EH (cell line): ENCODE results near the gene RABGGTA.

Experiments
- DNase-seq: peaks from one replicate; pipeline ENCODE4 v3.0.0-alpha.2; 2015; ENCODE audit warnings: low read depth

RABGGTA gene

DNA sequence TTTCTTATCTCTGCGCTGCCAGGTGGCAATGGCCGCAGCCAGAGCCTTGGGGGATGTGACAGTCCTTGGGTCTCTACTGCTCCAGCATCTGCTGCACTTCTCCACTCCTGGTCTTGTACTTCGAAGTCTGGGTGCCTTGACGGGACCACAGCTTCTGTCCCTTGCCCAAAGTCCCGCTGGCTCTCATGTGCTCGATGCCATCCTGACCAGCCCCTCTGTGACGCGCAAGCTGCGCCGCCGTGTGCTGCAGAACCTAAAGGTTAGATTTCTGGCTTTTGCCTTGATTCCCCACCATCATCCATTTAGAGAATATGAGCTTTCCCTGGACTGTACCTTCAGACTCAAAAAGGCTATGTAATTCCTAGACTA, 32.6 kb upstream of the RABGGTA start:
- DNase-seq, result no peak

DNA sequence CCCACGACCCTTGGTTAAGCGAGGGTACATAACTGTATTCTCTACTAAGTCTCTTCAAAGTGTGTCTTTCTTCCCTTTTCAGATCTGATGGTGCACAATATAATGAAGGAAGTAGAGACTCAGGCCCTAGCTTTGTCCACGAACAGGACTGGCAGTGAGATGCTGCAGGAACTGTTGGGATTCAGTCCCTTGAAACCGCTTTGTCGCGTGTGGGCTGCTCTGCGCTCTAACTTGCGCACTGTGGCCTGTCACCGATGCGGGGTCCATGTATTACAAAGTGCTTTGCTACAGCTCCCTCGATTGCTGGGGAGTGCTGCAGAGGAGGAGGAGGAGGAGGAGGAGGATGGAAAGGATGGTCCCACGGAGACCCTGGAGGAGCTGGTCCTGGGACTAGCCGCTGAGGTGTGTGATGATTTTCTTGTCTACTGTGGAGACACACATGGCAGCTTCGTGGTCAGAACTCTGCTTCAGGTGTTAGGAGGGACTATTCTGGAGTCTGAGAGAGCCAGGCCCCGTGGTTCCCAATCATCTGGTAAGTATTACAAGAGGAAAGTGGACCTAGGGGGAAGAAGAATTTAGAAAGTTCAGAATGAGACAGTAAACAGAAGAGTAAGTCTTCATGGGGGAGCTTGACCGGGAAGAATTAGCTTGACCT, 29.1 kb upstream of the RABGGTA start:
- DNase-seq, result no peak

DNA sequence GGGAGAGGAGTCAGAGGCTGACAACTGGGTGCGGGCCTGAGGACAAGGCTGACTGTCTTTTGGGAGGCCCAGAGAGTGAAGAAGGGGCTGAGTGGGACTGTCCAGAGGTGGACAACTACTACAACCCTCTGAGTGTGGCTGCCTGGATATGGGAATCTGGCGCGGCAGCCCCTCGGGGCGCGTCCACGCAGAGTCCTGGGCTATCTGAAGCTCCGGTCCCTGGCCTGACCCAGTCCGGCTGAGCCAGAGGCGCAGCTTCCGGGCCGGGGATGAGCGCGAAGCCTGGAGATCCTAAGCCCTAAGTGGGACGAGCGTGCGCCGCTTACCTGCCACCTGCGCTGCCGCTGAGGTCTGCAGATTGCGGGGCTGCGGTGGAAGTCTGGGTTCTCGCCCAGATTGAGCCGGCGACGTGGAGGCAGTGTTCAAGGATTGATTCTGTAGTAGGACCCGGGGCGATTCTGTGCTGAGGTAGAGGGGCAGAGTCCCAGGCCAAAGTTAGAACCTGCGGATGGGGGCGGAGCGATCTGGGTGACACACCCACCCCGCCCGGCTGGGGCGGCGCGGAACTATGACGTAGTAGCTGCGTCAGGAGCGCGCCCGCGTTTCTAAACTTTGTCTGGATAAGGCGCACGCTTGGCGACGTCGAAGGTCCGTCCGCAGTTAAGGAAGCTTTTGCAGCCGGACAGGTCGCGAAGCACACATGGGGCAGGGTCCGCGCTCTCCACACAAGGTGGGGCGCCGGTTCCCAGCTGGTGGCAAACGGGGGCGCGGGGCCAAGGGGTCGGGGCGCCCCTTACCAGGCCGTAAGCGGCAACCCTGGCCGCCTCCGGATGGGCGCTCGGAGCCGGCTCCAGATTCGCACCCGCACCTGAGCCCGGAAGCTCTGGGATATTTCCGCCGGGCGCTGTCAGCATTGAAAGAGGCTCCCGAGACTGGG, 28.1 kb upstream of the RABGGTA start, which contains the start of the genes DHRS1 and NOP9:
DHRS1 (minus strand) TSS at position 526 of the 937 bp plus-strand sequence. CDS start 674 bp downstream, outside the sequence.
NOP9 (plus strand) TSS at position 596 of the 937 bp plus-strand sequence; CDS start at position 701, 105 bp downstream.
- DNase-seq, result peak; percentile 84

DNA sequence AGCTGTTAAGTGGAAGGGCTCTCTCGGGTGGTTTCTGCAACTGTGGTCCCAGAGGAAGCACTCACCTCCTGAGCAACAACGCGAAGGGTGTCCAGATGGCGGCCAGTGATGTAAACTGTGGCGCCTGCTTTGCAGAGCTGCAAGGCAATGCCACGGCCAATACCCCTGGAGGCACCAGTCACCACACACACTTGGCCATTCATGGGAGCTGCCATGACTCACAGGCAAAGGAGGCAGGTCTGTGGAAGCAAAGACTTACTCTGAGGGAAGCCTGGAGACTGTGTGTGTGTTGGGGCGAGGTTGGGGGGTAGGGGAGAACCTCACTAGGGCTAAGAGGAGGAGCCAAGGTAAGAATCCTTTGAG, 27.5 kb upstream of the RABGGTA start:
- peak; percentile 86 for DNase-seq

DNA sequence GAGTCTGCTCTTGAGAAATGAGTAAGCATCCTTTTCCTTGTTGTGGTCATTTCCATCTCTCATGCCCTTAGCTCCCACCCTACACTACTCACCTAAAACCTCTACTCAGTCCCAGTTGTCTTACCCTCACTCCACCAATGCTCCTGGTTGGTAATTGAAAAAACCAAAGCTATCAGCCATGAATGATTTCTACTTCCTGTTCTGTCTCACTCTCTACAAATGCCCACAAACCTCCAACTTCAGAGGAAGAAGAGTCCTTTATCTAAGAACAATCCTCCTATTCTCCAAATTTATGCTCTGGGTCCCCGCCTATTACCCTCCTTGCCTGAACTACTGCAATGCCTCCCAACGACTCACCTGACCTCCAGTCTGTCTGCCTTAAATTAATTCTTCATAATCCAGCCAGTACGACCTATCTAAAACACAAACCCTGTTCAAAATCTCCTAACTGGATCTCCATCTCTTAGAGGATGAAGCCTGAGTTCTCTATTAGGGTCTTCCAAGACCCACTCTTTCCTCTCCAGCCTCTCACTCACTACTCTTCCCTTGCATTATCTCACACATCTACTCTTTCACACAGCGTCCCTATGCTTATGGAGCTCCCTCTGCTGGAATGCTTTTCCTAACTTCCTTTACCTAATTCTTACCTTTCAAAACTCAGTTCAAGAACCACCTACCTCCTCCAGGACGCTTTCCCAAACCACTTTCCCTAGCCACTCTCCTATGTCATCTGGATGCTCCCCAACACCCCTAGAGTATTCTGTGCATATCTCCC, 26.0 kb upstream of the RABGGTA start:
- DNase-seq, result peak; percentile 32

DNA sequence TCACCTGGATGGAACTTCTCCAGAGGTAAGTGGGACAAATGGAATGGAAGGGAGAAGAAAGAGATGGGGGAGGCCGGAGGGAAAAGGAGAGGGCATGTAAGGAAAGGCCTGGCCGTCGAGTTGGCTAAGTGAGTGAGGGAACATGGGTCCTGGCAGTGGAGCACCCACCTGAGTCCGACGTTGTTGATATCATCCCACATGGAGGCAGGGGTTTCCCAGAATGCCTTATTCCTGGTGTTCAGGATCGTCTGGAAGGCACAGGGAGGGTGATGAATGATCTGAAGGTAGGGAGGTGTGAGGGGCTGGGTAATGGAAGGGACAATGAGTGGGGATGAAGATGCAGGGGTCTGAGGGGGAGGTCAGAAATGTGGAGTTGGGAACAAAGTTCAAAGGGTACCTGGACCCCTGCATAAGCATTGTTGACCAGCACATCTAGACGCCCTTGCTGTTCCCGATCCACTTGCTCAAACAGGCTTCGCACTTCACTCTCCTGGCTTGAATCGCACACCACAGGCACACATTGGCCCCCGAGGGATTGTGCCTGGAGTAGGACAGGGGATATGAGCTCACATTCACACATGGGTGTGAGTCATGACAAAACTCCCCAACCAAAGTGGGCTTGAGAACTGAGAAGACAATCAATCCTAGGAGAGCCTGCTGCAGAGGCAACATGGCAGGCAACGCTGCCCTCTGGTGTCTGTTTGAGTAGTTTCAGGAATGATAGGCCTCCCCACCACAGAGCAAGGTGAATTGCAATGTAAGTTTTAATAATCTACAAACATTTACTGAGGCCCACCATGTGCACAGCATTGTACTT, 25.2 kb upstream of the RABGGTA start:
- peak; percentile 89 for DNase-seq

DNA sequence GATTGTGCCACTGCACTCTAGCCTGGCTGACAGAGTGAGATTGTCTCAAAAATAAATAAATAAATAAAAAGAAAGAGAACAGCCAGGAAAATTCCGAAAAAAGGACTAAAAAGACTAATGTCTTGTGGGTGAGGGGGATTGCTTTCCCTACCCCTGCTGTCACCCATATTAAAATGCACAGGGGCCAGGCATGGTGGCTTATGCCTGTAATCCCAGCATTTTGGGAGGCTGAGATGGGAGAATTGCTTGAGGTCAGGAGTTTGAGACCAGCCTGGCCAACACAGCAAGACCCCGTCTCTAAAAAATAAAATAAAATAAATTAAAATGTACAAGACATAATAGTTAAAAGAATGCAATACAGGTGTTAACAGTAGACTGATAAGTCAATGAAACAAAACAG, 22.1 kb upstream of the RABGGTA start:
- DNase-seq, result no peak

DNA sequence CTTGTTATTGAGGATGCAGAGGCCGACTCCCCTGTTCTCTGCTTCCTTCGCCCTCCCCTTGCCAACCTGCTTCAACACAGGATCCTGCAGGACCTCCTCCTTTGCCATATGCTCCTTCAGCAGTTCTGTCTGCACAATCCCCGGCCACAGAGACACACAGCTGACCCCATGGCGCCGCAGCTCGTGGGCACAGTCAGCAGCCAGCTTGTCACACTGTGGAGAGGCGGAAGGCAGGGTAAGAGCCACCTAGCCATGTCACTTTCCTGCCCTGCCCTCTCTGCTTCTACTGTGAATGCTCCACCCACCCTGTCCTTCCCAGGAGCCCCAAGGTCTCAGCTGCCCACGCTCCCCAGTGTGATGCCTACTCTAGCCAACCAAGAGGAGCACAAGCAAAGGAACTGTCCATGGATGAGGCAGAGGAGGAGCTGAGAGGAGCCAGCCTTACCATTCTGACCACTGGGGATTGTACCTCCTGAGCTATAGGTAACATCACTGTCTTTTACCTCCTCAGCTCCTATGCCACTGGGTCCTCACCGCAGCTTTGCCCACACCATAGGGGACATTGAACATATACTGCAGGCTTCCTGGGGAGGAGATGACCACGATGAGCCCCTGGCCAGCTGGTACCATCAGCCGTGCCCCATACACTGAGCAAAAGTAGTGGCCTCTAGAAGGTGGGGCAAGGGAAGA, 20.9 kb upstream of the RABGGTA start:
- no peak for DNase-seq

DNA sequence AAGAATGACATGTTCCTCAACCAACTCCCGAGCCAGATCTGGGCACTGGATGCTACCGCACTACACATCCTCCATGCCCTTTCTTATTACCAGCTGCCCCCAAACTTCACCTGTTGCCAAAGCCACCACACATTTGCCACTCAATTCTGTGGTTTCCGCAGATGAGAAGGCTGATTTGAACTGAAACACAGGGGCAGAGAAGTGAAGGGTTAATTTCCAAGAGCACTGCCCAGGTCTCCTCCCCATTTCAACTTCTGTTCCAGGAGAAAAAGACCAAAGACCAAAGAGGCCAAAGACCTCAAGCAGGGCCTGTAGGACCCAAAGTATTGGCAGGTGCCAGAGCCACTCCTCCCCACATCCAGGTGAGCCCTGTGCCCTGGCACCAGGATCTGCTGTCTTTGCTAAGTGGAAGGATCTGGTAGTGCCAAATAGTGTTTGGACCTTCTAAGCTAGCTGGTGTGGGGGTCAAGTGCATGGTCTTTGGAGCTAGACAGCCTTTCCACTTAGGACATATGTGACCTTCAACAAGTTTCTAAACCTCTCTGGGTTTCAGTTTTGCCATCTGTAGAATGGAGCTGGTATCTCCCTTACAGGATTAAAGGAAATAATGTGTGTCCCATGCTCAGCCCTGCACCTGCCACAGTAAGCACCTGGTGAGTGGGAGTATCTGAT, 20.2 kb upstream of the RABGGTA start:
- DNase-seq, result no peak

DNA sequence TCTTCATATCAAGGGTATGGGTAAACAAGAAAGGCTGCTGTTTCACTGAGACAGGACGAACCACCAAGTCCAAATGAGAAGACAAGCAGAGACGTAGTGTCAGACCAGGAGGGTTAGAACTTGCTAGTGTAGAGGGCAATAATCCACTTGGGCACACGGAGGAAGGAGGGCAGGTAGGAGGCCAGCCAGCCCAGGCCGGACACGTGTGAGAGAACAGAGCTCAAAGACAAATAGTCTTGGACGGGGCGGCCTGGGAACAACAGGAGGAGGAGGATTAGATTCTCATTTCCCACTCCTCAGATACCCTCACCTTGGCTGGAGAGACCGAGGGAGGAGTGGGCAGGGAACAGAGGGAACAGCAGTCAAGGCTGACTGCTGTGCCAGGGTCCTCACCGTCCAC, 19.3 kb upstream of the RABGGTA start:
- DNase-seq, result no peak

DNA sequence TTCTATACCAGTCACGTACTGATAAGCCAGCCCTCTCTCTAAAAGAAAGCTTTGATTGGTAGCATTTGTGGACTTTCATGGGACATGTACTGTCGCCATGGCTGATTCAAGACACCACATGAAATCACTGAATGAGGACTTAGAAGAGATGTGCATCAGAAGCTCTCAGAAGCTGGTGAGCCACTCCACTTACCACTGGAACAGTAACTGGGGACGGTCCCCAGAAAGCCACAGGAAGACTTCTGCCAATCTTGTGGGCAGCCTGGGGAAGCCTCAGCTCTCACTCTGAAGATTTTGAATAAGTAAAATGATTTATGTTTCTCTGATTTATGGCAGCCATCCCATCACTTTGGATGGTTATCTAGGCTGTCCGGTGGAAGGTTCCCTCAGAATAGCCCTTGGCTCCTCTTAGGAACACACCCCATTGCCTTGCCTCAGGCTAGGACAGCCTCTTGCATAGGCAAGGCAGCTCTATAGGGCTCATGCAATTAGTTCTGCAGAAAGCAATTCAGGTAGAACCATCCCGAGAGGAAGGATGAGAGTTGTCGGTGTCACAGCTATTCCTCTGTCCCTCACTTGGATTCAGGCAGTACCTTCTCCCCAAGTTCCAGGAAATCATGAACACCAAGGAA, 18.4 kb upstream of the RABGGTA start:
- no peak for DNase-seq

DNA sequence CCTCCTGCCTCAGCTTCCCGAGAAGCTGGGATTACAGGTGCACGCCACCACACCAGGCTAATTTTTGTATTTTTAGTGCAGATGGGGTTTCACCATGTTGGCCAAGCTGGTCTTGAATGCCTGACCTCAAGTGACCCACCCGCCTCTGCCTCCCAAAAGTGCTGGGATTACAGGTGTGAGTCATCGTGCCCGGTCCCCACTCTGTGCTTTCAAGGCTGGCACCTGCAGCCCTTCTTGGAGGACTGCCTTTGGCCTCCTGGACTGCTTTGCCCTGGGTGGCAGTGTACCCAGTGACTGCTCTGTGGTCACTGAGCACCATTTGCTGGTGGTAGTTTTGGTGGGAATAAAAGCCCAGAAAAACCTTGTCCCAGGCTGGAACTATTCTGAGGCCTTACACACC, 15.6 kb upstream of the RABGGTA start:
- DNase-seq, result no peak

DNA sequence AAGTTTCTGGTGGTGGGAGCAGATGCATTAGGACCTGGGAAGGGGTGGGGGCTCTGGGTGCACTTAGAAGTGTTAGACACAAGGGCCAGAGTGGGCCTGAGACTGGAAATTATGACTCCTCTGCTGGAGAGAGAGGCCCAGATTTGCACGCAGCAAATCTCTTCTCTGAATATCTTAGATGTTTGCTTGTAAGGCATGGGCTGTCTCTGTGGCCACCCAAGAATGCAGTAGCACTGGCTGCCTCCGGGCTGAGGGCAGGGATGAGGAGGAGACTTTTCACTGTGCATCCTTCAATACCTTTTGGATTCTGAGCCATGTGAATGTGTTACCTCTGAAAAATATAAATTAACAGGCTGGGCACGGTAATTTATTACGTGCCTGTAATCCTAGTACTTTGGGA, 14.0 kb upstream of the RABGGTA start:
- peak; percentile 27 for DNase-seq

DNA sequence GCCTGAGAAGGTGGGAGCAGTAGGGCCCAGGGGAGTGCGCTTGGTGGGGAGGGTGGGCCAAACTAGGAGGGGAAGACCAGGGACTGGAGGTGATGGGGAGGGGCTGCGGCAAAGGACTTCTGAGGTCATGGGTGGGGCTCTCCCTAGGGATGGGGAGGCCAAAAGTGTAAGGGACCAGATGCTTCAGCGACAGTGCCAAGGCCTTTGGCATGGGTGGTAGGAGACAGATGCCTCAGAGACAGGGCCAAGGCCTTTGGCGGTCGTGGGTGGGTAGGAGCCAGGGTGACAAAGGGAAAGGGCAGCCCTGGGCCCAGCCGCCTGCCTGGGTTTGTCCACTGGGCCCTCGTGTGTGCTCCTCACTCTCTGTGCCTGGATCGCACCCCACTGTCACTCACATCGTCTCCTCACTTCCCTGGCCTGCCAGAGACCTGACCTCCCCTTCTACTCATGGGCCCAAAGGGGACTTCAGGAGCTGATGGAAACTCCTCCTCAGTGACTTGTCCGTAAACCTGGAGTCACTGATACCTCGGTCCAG, 13.2 kb upstream of the RABGGTA start:
- DNase-seq, result no peak

DNA sequence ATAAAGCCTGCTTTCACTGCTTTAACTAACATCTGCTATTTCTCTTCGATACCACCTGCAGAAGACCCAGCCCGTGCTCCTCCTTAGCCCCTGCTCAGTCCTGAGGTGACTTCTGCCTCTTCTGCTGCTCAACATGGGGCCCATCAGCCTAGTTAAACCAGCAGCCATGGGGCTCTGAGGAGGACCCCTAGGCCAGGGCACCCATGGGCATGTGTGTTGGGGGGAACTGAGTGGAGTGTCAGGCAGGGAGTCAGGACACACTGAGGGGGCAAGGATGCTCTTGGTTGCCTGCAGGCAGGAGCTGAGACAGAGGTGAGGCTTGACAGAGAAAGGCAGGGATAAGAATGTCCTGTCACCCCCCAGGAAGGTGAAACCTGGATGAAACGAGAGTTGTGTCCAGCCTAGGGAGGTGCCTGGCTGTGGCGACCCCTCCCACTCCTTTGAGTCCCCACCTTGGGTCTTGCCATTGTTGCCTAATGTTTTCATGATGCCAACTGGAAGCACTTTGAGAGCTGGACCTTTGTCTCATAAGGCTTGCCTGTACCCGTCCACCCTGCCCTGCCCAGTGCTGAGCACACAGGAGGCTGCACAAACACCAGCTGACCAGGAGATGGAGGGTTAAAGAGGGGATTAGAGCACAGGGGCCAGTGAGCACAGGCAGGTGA, 12.5 kb upstream of the RABGGTA start:
- no peak for DNase-seq

DNA sequence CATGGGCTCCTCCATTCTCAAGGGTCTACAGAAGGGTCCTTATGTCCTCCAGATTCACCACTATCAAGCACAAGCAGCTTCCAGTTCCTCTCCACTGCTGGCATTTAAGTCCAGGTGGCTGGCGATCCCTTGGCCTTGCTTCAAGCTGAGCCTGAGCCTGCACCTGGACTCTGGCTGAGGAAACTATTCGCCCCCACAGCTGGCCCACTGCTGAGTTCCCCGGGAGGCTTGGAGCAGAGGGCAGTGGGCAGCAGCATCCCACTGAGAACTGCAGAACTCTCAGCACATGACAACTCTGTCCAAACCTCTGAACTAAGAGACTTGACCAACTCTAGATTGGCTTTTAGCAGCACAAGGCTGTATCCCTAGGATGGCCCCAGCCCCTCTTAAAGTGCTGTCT, 11.3 kb upstream of the RABGGTA start:
- DNase-seq, result no peak

DNA sequence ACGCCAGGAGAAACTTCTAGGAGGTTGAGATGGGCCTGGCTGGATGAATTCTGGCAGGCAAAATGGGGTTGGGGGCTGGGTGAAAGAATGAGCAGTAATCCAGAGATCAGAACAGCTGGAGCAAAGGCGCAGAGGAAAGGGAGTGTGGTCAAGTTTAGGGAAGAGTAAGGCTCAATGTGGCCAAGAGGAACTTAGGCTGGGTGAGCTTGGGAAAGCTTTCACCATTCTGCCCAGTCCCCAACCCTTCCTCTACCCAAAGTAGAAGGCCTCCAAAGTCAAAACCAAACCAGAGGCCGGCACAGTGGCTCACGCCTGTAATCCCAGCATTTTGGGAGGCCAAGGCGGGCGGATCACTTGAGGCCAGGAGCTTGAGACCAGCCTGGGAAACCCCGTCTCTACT, 10.2 kb upstream of the RABGGTA start:
- no peak for DNase-seq

DNA sequence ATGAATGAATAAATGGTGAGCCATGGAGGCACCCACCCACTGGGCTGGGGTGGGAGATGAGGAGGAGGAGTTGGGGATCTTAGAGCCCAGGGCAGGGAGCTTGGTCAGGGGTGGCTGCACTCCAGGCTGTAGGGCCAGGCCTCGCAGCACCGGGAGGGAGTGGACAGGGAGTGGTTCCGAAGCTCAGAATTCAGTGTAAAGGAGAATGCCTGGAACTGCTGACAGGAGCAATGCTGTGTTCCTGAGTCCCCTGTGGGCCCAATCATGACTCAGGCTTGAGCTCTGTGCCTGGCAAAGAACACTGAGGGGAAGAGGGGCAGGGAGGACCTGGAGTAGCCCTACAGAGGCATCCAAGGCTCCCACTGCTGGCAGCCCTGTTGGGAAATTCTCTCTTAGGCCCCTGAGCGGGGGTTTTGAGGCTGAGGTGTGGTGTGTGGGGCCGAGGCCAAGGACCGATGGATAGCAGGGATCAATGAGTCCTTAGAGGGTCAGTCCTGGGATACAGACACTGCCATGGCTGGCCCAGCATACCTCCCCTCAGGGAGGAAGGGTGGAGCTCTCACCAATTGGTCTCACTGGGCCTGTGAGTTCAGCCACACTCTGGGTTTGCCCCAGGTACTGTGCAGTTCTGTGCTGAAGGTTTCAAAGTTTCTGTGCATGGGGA, 9.5 kb upstream of the RABGGTA start:
- no peak for DNase-seq
